SK-N-SH (cell line): ENCODE data around the gene PDCL2. TPM values are rescaled to one million over a fixed set of nuclear protein-coding genes. Genes with fewer than 3 reads are reported as not detected.

Source experiments
- CTCF ChIA-PET: fragments of 300-600, 350-600 bp; formaldehyde crosslinking; extraction: SDS; loops from one replicate; lab custom pipeline; 2021; lab: Yijun Ruan, JAX
- POLR2A ChIA-PET: fragments of 350-600 bp; sonication (Branson Sonifier 250); formaldehyde crosslinking; extraction: SDS; loops from one replicate; lab custom pipeline; 2020; ENCODE audit warnings: antibody characterized with exemption, inconsistent platforms; lab: Yijun Ruan, JAX
- DNase-seq: peaks from one replicate; pipeline ENCODE4 v3.0.0; 2012
- H2AFZ ChIP-seq: fragments of 200-600 bp; sonication (generic); 2 replicates; pipeline ENCODE4 v1.8.1; 2016; ENCODE audit warnings: antibody characterized with exemption, mild to moderate bottlenecking, low read depth
- H3F3A ChIP-seq: fragments of 200-600 bp; sonication (generic); replicated peaks from 2 replicates; pipeline ENCODE3; 2016; ENCODE audit warnings: antibody characterized with exemption, mild to moderate bottlenecking; ENCODE audit not compliant: insufficient read depth
- H3K27ac ChIP-seq, 2 experiments: fragments of 200-500 bp in 1 of 2; fragments of 200-600 bp in 1 of 2; sonication (Bioruptor generic) in 1 of 2; sonication (generic), shearing (Covaris generic) in 1 of 2; 2 replicates each; pipeline versions ENCODE4 v1.5.1 to v1.6.1; 2014 to 2016; ENCODE audit warnings: low read depth in 2 of 2, inconsistent platforms in 1 of 2, low read length in 1 of 2, mild to moderate bottlenecking in 1 of 2, mixed read lengths in 1 of 2
- H3K27me3 ChIP-seq: fragments of 200-600 bp; sonication (generic), shearing (Covaris generic); 2 replicates; pipeline ENCODE4 v1.6.1; 2016; ENCODE audit warnings: mixed run types; ENCODE audit not compliant: insufficient read depth
- H3K36me3 ChIP-seq, 2 experiments: fragments of 200-500 bp in 1 of 2; fragments of 200-600 bp in 1 of 2; sonication (Bioruptor generic) in 1 of 2; sonication (generic) in 1 of 2; replicated peaks in 1 of 2; 2 replicates each; pipeline versions ENCODE3 to v1.5.1; 2014 to 2016; ENCODE audit warnings: low read length in 1 of 2, mild to moderate bottlenecking in 1 of 2; ENCODE audit not compliant: insufficient read depth in 2 of 2, control insufficient read depth in 1 of 2
- H3K4me1 ChIP-seq, 2 experiments: fragments of 200-500 bp in 1 of 2; fragments of 200-600 bp in 1 of 2; sonication (Bioruptor generic) in 1 of 2; sonication (generic), shearing (Covaris generic) in 1 of 2; 2 replicates each; pipeline versions ENCODE4 v1.5.1 to v1.6.1; 2014 to 2016; ENCODE audit warnings: low read depth in 1 of 2, low read length in 1 of 2, mixed run types in 1 of 2; ENCODE audit not compliant: insufficient read depth in 2 of 2, control insufficient read depth in 1 of 2
- H3K4me2 ChIP-seq: fragments of 200-600 bp; sonication (generic), shearing (Covaris generic); 2 replicates; pipeline ENCODE4 v1.6.1; 2017; ENCODE audit warnings: mixed run types
- H3K4me3 ChIP-seq, 2 experiments: fragments of 200-500 bp in 1 of 2; fragments of 200-600 bp in 1 of 2; sonication (Bioruptor generic) in 1 of 2; sonication (generic), shearing (Covaris generic) in 1 of 2; 2 replicates each; pipeline versions ENCODE4 v1.5.1 to v1.8.1; 2014 to 2016; ENCODE audit warnings: low read depth in 2 of 2, inconsistent platforms in 1 of 2, low read length in 1 of 2, mild to moderate bottlenecking in 1 of 2, mixed read lengths in 1 of 2, moderate library complexity in 1 of 2
- H3K79me2 ChIP-seq: fragments of 200-600 bp; sonication (generic); 2 replicates; pipeline ENCODE4 v1.8.1; 2017; ENCODE audit warnings: mild to moderate bottlenecking; ENCODE audit not compliant: insufficient read depth
- H3K9ac ChIP-seq: fragments of 200-600 bp; sonication (generic); 2 replicates; pipeline ENCODE4 v1.6.1; 2017; ENCODE audit warnings: mixed run types
- H3K9me2 ChIP-seq: fragments of 200-600 bp; sonication (generic); 2 replicates; pipeline ENCODE4 v1.6.1; 2017; ENCODE audit warnings: mixed run types
- H3K9me3 ChIP-seq: fragments of 200-600 bp; sonication (generic); 2 replicates; pipeline ENCODE4 v1.6.1; 2017; ENCODE audit warnings: mixed run types, mild to moderate bottlenecking, moderate library complexity
- H4K20me1 ChIP-seq: fragments of 200-600 bp; sonication (generic); 2 replicates; pipeline ENCODE4 v1.6.1; 2017; ENCODE audit warnings: mild to moderate bottlenecking, mixed run types; ENCODE audit not compliant: insufficient read depth
- EP300 ChIP-seq, 2 experiments: IDR thresholded peaks; 2 replicates each; pipeline versions ENCODE4 v1.4.0 to v1.6.1; 2012; ENCODE audit warnings: borderline replicate concordance in 1 of 2, low read depth in 1 of 2, low read length in 1 of 2
- FOSL2 ChIP-seq: IDR thresholded peaks from 2 replicates; pipeline ENCODE4 v1.4.0; 2012; ENCODE audit warnings: low read depth, mild to moderate bottlenecking, moderate library complexity, borderline replicate concordance
- FOXM1 ChIP-seq: IDR thresholded peaks from 2 replicates; pipeline ENCODE4 v1.4.0; 2012; ENCODE audit warnings: low read depth, mild to moderate bottlenecking
- JUND ChIP-seq: IDR thresholded peaks from 2 replicates; pipeline ENCODE4 v1.4.0; 2012
- MXI1 ChIP-seq: IDR thresholded peaks from 2 replicates; pipeline ENCODE4 v1.6.1; 2012; ENCODE audit warnings: mild to moderate bottlenecking, low read depth, low read length, improper control_type of control experiment
- RFX5 ChIP-seq: IDR thresholded peaks from 2 replicates; pipeline ENCODE4 v1.6.1; 2012; ENCODE audit warnings: mild to moderate bottlenecking, improper control_type of control experiment, low read length
- RXRA ChIP-seq: IDR thresholded peaks from 2 replicates; pipeline ENCODE4 v1.4.0; 2012; ENCODE audit warnings: low read depth, mild to moderate bottlenecking, borderline replicate concordance
- SMC3 ChIP-seq: IDR thresholded peaks from 2 replicates; pipeline ENCODE4 v1.6.1; 2012; ENCODE audit warnings: low read depth, low read length, improper control_type of control experiment
- TCF12 ChIP-seq: IDR thresholded peaks from 2 replicates; pipeline ENCODE4 v1.4.0; 2012
- YY1 ChIP-seq: IDR thresholded peaks from 2 replicates; pipeline ENCODE4 v1.4.0; 2012; ENCODE audit warnings: low read depth, mild to moderate bottlenecking
- WGBS: methylation state at CpG from one replicate; pipeline ENCODE4 v1.1.6; 2017; ENCODE audit warnings: low lambda C conversion rate; 5-methylcytosine and 5-hydroxymethylcytosine counted together
- polyA plus RNA-seq, 3 experiments: library from polyadenylated mRNA; depleted of rRNA; stranded (reverse); fragments of >200 nt; gene quantifications; 2 replicates each; pipeline ENCODE4 v1.2.3, GENCODE V29; 2012

PDCL2 gene
- polyA plus RNA-seq, 1 of the 3 experiments (the other 2 are of a cell fraction) = not detected

GRCh38 chr4:55524844-55525571 is 67.0 kb downstream of the PDCL2 start:
- peaks cover 0 to 6% of the 10 kb centered on the region in 2 experiments for H3K36me3 ChIP-seq
- peak overlapping the region; percentile 59; the same call in 1 of the 2 replicates for H2AFZ ChIP-seq
- H3F3A ChIP-seq = peaks cover 13% of the 10 kb centered on the region
- peak overlapping the region in 1 of 2 experiments; percentile 86; a peak in 2 of 4 replicates for H3K27ac ChIP-seq
- peak overlapping the region; percentile 36; the same call in 1 of the 2 replicates for H3K9ac ChIP-seq
- H3K9me3 ChIP-seq = no peaks in the 10 kb centered on the region
- peaks cover 0 to 9% of the 10 kb centered on the region in 2 experiments; a peak in 1 of 4 replicates for H3K4me1 ChIP-seq
- POLR2A ChIA-PET = interaction anchor here (1.1 kb wide), 1 partner anchor 21 kb away, joined by 3 read pairs; no protein-coding TSS in a partner anchor
- DNase-seq = no peak
- no peaks in the 10 kb centered on the region for H3K27me3 ChIP-seq
- no peaks in the 10 kb centered on the region for H3K9me2 ChIP-seq
- no peak for TF ChIP-seq RFX5
- no peak for TF ChIP-seq EP300 (IDR thresholded peaks at IDR 0.05; ENCODE audit: borderline replicate concordance in 1 of 2, low read depth in 1 of 2, low read length in 1 of 2)
- peak; percentile 30; the same call in 1 of the 2 replicates for TF ChIP-seq FOSL2
- H3K4me3 ChIP-seq = no peak overlapping the region
- H4K20me1 ChIP-seq = no peaks in the 10 kb centered on the region
- peaks cover 87% of the 10 kb centered on the region for H3K79me2 ChIP-seq
- CTCF ChIA-PET = no interaction called here
- peak overlapping the region; percentile 44; the same call in 1 of the 2 replicates for H3K4me2 ChIP-seq
- WGBS = 67% methylated on average over 4 of the region's 4 CpGs

- POLR2A ChIA-PET = no interaction called here
- peaks cover 0 to 5% of the 10 kb centered on the region in 2 experiments for H3K36me3 ChIP-seq
- no peak for TF ChIP-seq RXRA
- TF ChIP-seq, all 33 proteins: peak for 0
- H3K4me1 ChIP-seq = no peaks in the 10 kb centered on the region
- no peak overlapping the region for H3K4me2 ChIP-seq
- CTCF ChIA-PET = interaction anchor here (1.8 kb wide), 1 partner anchor 9 kb away, joined by 8 read pairs; no protein-coding TSS in a partner anchor
- no peak overlapping the region for H3K27ac ChIP-seq
- no peaks in the 10 kb centered on the region for H3K9me3 ChIP-seq
- no peak overlapping the region for H3K4me3 ChIP-seq
- DNase-seq = no peak
- peaks cover 79% of the 10 kb centered on the region for H3K79me2 ChIP-seq
- H3K9me2 ChIP-seq = no peaks in the 10 kb centered on the region
- no peaks in the 10 kb centered on the region for H3K27me3 ChIP-seq
- H2AFZ ChIP-seq = no peak overlapping the region
- no peak overlapping the region for H3K9ac ChIP-seq
- H4K20me1 ChIP-seq = no peaks in the 10 kb centered on the region
- H3F3A ChIP-seq = peaks cover 1% of the 10 kb centered on the region
Measured at GRCh38 chr4:55518442-55518841, 73.6 kb downstream of the PDCL2 start.

- Histone ChIP-seq H3K4me2 (no peak overlapping the region), H2AFZ (no peak overlapping the region), H3K36me3 (peaks cover 0 to 5% of the 10 kb centered on the region in 2 experiments), H3K79me2 (peaks cover 74% of the 10 kb centered on the region), H3K9me3 (no peaks in the 10 kb centered on the region), H3K4me3 (no peak overlapping the region), H3K4me1 (no peaks in the 10 kb centered on the region), H3K27me3 (no peaks in the 10 kb centered on the region), H3K27ac (no peak overlapping the region), H3F3A (peaks cover 9% of the 10 kb centered on the region), H3K9me2 (no peaks in the 10 kb centered on the region), H4K20me1 (no peaks in the 10 kb centered on the region), H3K9ac (no peak overlapping the region)
- POLR2A ChIA-PET = no interaction called here
- no peak for DNase-seq
- CTCF ChIA-PET = interaction anchor here (1.8 kb wide), 1 partner anchor 8 kb away, joined by 8 read pairs; no protein-coding TSS in a partner anchor
- 95% methylated on average over 2 of the region's 2 CpGs for WGBS
- no peak for TF ChIP-seq FOXM1
- no peak for TF ChIP-seq SMC3
- no peak for TF ChIP-seq MXI1
- TF ChIP-seq JUND = no peak
- no peak for TF ChIP-seq YY1
- TF ChIP-seq TCF12 = no peak
Measured at GRCh38 chr4:55517526-55518229, 74.4 kb downstream of the PDCL2 start.
